ENCODE measurements around the gene SKAP1. TPM values are rescaled to one million over a fixed set of nuclear protein-coding genes. Genes with fewer than 3 reads are reported as not detected.
A peak's percentile ranks its signal among the peaks of the same experiment; 100 is the strongest.

SKAP1 gene
- total RNA-seq, 2 experiments from 2014 or later = 1.2 TPM; not detected in 1

- no peak for TF ChIP-seq EZH2phosphoT487 (IDR thresholded peaks at IDR 0.05; ENCODE audit: borderline replicate concordance, low read depth, low read length)
- no peak for TF ChIP-seq CTCF (conservative IDR thresholded peaks at IDR 0.05; ENCODE audit: low read length)
- Histone ChIP-seq H3K36me3 (ENCODE audit: insufficient read depth, low read length) (no peaks in the 10 kb centered on the region), H3K9me2 (ENCODE audit: insufficient read depth, low read length) (no peaks in the 10 kb centered on the region), H4K20me1 (ENCODE audit: insufficient read depth, low read length) (no peaks in the 10 kb centered on the region), H3K4me1 (ENCODE audit: insufficient read depth, low read length, poor library complexity, severe bottlenecking) (peaks cover 84% of the 10 kb centered on the region), H3K79me2 (ENCODE audit: insufficient read depth, low read depth, low read length) (no peaks in the 10 kb centered on the region), H3K27ac (ENCODE audit: low read depth, low read length, poor library complexity, severe bottlenecking) (peak overlapping the region; percentile 96), H3K9me3 (ENCODE audit: low read length) (no peaks in the 10 kb centered on the region), H3K4me2 (ENCODE audit: low read length) (peak overlapping the region; percentile 83), H2AFZ (ENCODE audit: low read length) (no peak overlapping the region; the same call in 1 of the 2 replicates), H3K4me3 (ENCODE audit: low read depth, low read length, poor library complexity, severe bottlenecking) (peak overlapping the region; percentile 53)
- POLR2A ChIA-PET = interaction anchor here (0.9 to 4.0 kb wide), 3 partner anchors 12 to 16 kb away, joined by 4 to 37 read pairs (median 6); no protein-coding TSS in a partner anchor
- DNase-seq (ENCODE audit: low spot score) = peak; percentile 58
- TSS peak; percentile 97 for BruUV-seq (replicated peaks)
- intact Hi-C loops (cut with micrococcal nuclease; ENCODE audit: unreplicated experiment) = loop anchor here (1.0 to 2.0 kb wide), 2 partner anchors 12 to 24 kb away; no protein-coding TSS in a partner anchor
- CTCF ChIA-PET (ENCODE audit: unreplicated experiment) = no interaction called here
These were observed 10.7 kb upstream of the SKAP1 start for GRCh38 chr17:48440669-48441068.

GRCh38 chr17:48439875-48440505 is 10.0 kb upstream of the SKAP1 start:
- Histone ChIP-seq H3K4me3 (ENCODE audit: low read depth, low read length, poor library complexity, severe bottlenecking) (peak overlapping the region; percentile 53), H3K27ac (ENCODE audit: low read depth, low read length, poor library complexity, severe bottlenecking) (peak overlapping the region; percentile 96), H3K9me3 (ENCODE audit: low read length) (no peaks in the 10 kb centered on the region), H3K4me2 (ENCODE audit: low read length) (peak overlapping the region; percentile 83), H2AFZ (ENCODE audit: low read length) (peak overlapping the region; percentile 70), H3K36me3 (ENCODE audit: insufficient read depth, low read length) (no peaks in the 10 kb centered on the region), H3K4me1 (ENCODE audit: insufficient read depth, low read length, poor library complexity, severe bottlenecking) (peaks cover 77% of the 10 kb centered on the region), H4K20me1 (ENCODE audit: insufficient read depth, low read length) (no peaks in the 10 kb centered on the region), H3K9me2 (ENCODE audit: insufficient read depth, low read length) (no peaks in the 10 kb centered on the region), H3K79me2 (ENCODE audit: insufficient read depth, low read depth, low read length) (no peaks in the 10 kb centered on the region)
- intact Hi-C loops (cut with micrococcal nuclease; ENCODE audit: unreplicated experiment) = loop anchor here (2.0 kb wide), 1 partner anchor 25 kb away; no protein-coding TSS in a partner anchor
- CTCF ChIA-PET (ENCODE audit: unreplicated experiment) = interaction anchor here (0.7 kb wide), 1 partner anchor 65 kb away, joined by 3 read pairs; no protein-coding TSS in a partner anchor
- BruUV-seq (replicated peaks) = no TSS peak
- POLR2A ChIA-PET = interaction anchor here (1.1 to 4.0 kb wide), 5 partner anchors 12 to 74 kb away, joined by 3 to 37 read pairs (median 3); no protein-coding TSS in a partner anchor
- no peak for TF ChIP-seq CTCF (conservative IDR thresholded peaks at IDR 0.05; ENCODE audit: low read length)
- TF ChIP-seq EZH2phosphoT487 (IDR thresholded peaks at IDR 0.05; ENCODE audit: borderline replicate concordance, low read depth, low read length) = no peak
- peak; percentile 58 for DNase-seq (ENCODE audit: low spot score)

Measured in OCI-LY7 (cell line).